DMS53 treated with DMSO at 0.1 percent for 48 hours (cell line): ENCODE measurements around the gene OR52E2.

Experiments used
- DNase-seq: peaks from one replicate; lab custom pipeline; 2025; ENCODE audit not compliant: unreplicated experiment; lab: John Stamatoyannopoulos, UW

The OR52E2 gene

GRCh38 chr11:5013012-5013411 lies 46.4 kb downstream of the OR52E2 start:
- no peak for DNase-seq

- no peak for DNase-seq
Measured at GRCh38 chr11:5011254-5011653, 48.2 kb downstream of the OR52E2 start.
